OCI-LY1 (cell line): ENCODE measurements around the gene GID8.

Experiments
- EZH2 ChIP-seq: fragments of 200-600 bp; sonication (generic), shearing (Covaris generic); IDR thresholded peaks from 2 replicates; pipeline ENCODE4 v1.8.0; 2017; ENCODE audit warnings: borderline replicate concordance, mixed run types, mild to moderate bottlenecking, antibody characterized with exemption, low read length, moderate library complexity, mixed read lengths
- TF ChIP-seq, protein P1 (sequence below): fragments of 200-600 bp; sonication (generic), shearing (Covaris generic); IDR thresholded peaks from 2 replicates; pipeline ENCODE4 v1.5.1; 2017; ENCODE audit warnings: mild to moderate bottlenecking, antibody characterized with exemption, low read length, moderate library complexity, mixed read lengths

DNA sequence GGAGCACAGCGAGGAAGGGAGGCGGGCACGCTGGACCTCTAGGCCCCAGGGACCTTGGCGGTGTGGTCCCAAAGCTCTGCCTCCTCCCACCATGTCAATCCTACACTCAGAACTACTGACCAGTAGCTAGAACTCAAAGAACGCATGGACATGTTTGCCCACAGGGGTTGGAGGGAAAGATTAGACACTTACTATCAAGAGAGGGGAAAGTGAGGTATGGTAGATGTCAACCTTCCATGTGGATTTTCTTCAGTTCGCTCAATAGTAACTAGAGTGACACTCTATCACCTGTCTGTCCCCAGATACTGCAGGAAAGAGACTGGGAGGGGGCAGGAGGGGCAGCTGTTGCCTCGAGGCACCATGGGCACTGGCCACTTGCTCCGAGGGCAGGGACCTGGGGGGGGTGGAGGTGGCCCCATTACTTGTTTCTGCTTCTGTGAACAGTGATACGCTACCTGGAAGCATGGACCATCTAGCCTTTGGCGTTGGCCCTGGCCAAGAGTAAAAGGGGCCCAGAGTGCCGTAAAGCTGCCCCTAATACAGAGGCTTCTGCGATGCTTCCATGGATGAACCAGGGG lies 10.7 kb upstream of the GID8 start:
- TF ChIP-seq, protein P1, sequence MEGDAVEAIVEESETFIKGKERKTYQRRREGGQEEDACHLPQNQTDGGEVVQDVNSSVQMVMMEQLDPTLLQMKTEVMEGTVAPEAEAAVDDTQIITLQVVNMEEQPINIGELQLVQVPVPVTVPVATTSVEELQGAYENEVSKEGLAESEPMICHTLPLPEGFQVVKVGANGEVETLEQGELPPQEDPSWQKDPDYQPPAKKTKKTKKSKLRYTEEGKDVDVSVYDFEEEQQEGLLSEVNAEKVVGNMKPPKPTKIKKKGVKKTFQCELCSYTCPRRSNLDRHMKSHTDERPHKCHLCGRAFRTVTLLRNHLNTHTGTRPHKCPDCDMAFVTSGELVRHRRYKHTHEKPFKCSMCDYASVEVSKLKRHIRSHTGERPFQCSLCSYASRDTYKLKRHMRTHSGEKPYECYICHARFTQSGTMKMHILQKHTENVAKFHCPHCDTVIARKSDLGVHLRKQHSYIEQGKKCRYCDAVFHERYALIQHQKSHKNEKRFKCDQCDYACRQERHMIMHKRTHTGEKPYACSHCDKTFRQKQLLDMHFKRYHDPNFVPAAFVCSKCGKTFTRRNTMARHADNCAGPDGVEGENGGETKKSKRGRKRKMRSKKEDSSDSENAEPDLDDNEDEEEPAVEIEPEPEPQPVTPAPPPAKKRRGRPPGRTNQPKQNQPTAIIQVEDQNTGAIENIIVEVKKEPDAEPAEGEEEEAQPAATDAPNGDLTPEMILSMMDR = no peak
- no peak for TF ChIP-seq EZH2
